ENCODE data around the gene TK2. TPM values are rescaled to one million over a fixed set of nuclear protein-coding genes. Genes with fewer than 3 reads are reported as not detected.

The TK2 gene
- total RNA-seq, 1 donor, result 73.5 TPM

DNA sequence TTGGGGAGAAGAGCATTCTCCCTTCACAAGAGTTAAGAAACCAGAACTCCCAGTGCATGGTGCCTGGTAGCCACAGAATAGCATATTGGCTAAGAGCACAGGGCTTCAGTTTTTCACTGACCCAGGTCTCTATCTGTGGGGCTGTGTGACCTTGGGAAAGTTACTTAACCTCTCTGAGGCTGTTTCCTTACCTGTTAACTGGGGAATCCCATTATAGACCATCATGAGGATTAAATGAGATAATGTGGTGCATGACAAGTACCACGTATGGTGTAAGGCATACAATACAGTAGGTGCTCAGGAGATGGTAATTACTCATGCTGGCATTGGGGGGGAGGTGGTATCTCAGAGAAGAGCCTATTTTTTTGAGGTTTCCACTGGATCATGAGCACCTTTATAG lies 89.2 kb downstream of the TK2 start:
- Histone ChIP-seq H3K4me2 (ENCODE audit: insufficient read depth, low read length) (no peak overlapping the region), H3K4me3 (ENCODE audit: insufficient read depth, low read length) (no peak overlapping the region), H3K27ac (ENCODE audit: low read depth, low read length) (no peak overlapping the region), H3K79me2 (ENCODE audit: insufficient read depth, low read length) (no peaks in the 10 kb centered on the region), H4K20me1 (ENCODE audit: insufficient read depth, low read length) (no peaks in the 10 kb centered on the region), H3K36me3 (ENCODE audit: insufficient read depth, low read length) (no peaks in the 10 kb centered on the region), H3K9me3 (ENCODE audit: low read depth, low read length) (no peaks in the 10 kb centered on the region), H3K4me1 (ENCODE audit: insufficient read depth, low read length) (no peaks in the 10 kb centered on the region), H3K27me3 (ENCODE audit: insufficient read depth, low read length) (peaks cover 36% of the 10 kb centered on the region), H2AFZ (ENCODE audit: low read length) (no peak overlapping the region)
- TF ChIP-seq, protein P1, sequence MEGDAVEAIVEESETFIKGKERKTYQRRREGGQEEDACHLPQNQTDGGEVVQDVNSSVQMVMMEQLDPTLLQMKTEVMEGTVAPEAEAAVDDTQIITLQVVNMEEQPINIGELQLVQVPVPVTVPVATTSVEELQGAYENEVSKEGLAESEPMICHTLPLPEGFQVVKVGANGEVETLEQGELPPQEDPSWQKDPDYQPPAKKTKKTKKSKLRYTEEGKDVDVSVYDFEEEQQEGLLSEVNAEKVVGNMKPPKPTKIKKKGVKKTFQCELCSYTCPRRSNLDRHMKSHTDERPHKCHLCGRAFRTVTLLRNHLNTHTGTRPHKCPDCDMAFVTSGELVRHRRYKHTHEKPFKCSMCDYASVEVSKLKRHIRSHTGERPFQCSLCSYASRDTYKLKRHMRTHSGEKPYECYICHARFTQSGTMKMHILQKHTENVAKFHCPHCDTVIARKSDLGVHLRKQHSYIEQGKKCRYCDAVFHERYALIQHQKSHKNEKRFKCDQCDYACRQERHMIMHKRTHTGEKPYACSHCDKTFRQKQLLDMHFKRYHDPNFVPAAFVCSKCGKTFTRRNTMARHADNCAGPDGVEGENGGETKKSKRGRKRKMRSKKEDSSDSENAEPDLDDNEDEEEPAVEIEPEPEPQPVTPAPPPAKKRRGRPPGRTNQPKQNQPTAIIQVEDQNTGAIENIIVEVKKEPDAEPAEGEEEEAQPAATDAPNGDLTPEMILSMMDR (IDR thresholded peaks at IDR 0.05; ENCODE audit: extremely low read depth, low read depth, low read length), result no peak
- peak; percentile 30 for DNase-seq (ENCODE audit: insufficient read length, low spot score, missing footprints)

DNA sequence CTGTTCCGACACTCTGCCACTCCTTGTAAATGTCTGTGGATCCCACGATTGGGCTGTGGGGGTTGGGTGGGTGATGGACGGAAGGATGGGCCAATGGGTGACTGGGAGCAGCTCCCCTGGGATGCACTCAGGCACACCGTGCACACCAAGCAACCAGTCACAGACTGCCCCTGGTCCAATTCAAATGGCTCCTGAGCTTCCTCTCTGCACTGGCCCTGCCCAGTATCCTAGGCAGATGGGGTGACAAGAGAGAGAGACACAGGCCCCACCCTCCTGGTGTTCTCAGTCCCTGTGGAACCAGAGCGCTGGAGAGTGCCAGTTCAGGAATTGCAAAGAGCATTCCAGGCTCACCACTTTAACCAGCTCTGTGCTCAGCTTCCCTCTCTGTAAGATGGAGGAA lies 90.0 kb downstream of the TK2 start:
- no peak overlapping the region for H3K4me2 ChIP-seq (ENCODE audit: insufficient read depth, low read length)
- peaks cover 34% of the 10 kb centered on the region for H3K27me3 ChIP-seq (ENCODE audit: insufficient read depth, low read length)
- no peaks in the 10 kb centered on the region for H3K79me2 ChIP-seq (ENCODE audit: insufficient read depth, low read length)
- DNase-seq (ENCODE audit: insufficient read length, low spot score, missing footprints), result peak; percentile 69
- TF ChIP-seq, protein P1 (IDR thresholded peaks at IDR 0.05; ENCODE audit: extremely low read depth, low read depth, low read length), result no peak
- H3K36me3 ChIP-seq (ENCODE audit: insufficient read depth, low read length), result no peaks in the 10 kb centered on the region
- H3K4me3 ChIP-seq (ENCODE audit: insufficient read depth, low read length), result no peak overlapping the region
- H2AFZ ChIP-seq (ENCODE audit: low read length), result no peak overlapping the region
- no peak overlapping the region for H3K27ac ChIP-seq (ENCODE audit: low read depth, low read length)
- H3K9me3 ChIP-seq (ENCODE audit: low read depth, low read length), result no peaks in the 10 kb centered on the region
- H4K20me1 ChIP-seq (ENCODE audit: insufficient read depth, low read length), result no peaks in the 10 kb centered on the region
- H3K4me1 ChIP-seq (ENCODE audit: insufficient read depth, low read length), result no peaks in the 10 kb centered on the region

DNA sequence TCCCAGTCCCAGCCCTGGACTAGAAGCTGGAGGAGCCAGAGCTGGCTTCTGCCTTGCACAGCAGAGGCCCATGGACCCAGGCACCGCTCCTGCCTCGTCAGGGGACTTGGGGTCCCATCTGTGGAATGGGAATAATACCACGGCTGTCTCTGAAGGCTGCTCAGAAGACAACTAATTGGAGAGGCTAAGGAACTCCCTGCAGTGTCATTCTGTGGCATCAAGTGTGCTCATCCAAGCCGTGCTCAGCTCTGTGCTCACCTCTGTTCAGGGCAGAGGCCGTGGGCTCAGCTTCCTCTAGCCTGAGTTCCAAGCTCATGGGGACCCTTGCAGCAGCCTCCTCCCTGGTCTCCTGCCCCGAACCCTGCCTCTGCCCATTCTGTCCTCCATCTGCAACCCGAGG lies 91.1 kb downstream of the TK2 start:
- Histone ChIP-seq H3K79me2 (ENCODE audit: insufficient read depth, low read length) (no peaks in the 10 kb centered on the region), H2AFZ (ENCODE audit: low read length) (no peak overlapping the region), H3K4me2 (ENCODE audit: insufficient read depth, low read length) (no peak overlapping the region), H3K36me3 (ENCODE audit: insufficient read depth, low read length) (no peaks in the 10 kb centered on the region), H4K20me1 (ENCODE audit: insufficient read depth, low read length) (no peaks in the 10 kb centered on the region), H3K9me3 (ENCODE audit: low read depth, low read length) (no peaks in the 10 kb centered on the region), H3K27ac (ENCODE audit: low read depth, low read length) (no peak overlapping the region), H3K4me1 (ENCODE audit: insufficient read depth, low read length) (no peaks in the 10 kb centered on the region), H3K27me3 (ENCODE audit: insufficient read depth, low read length) (peaks cover 25% of the 10 kb centered on the region), H3K4me3 (ENCODE audit: insufficient read depth, low read length) (no peak overlapping the region)
- TF ChIP-seq, protein P1 (IDR thresholded peaks at IDR 0.05; ENCODE audit: extremely low read depth, low read depth, low read length), result no peak
- peak; percentile 14 for DNase-seq (ENCODE audit: insufficient read length, low spot score, missing footprints)

DNA sequence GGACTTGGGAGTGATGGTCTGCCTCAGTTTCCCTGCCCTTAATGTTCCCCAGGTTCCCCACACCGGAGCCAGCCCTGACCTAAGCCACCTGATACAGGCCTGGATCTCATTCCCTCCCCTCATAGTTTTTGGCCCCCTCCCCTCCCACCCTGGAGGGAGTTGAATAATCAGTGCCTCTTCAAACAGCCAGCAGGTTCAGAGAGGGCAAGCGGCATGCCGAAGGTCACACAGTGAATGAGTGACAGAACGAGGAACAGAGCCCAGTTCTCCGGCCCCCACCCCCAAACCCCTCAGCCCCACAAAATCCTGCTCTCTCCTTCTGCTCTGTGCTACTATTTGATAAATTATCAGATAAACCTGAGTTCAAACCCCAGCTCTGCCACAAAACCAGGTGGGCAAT lies 91.6 kb downstream of the TK2 start:
- Histone ChIP-seq H2AFZ (ENCODE audit: low read length) (no peak overlapping the region), H3K4me2 (ENCODE audit: insufficient read depth, low read length) (no peak overlapping the region), H3K36me3 (ENCODE audit: insufficient read depth, low read length) (no peaks in the 10 kb centered on the region), H3K27ac (ENCODE audit: low read depth, low read length) (no peak overlapping the region), H3K4me1 (ENCODE audit: insufficient read depth, low read length) (no peaks in the 10 kb centered on the region), H3K4me3 (ENCODE audit: insufficient read depth, low read length) (no peak overlapping the region), H3K79me2 (ENCODE audit: insufficient read depth, low read length) (no peaks in the 10 kb centered on the region), H3K27me3 (ENCODE audit: insufficient read depth, low read length) (peaks cover 19% of the 10 kb centered on the region), H3K9me3 (ENCODE audit: low read depth, low read length) (no peaks in the 10 kb centered on the region), H4K20me1 (ENCODE audit: insufficient read depth, low read length) (no peaks in the 10 kb centered on the region)
- TF ChIP-seq, protein P1 (IDR thresholded peaks at IDR 0.05; ENCODE audit: extremely low read depth, low read depth, low read length), result no peak
- no peak for DNase-seq (ENCODE audit: insufficient read length, low spot score, missing footprints)

Small RNA genes within 50 kb of the gene (small RNA-seq; reads per million reads assigned to genes)
- not detected for gene CKLF-CMTM1

Other genes with a start within 250 kb of the TK2 start
- gene CDH5, start 183.4 kb downstream of the TK2 start, total RNA-seq, result 0.72 and 1.8 TPM in 2 replicates
- 0.29 and 0.36 TPM in 2 replicates for gene BEAN1, start 122.8 kb downstream of the TK2 start, total RNA-seq
- gene CKLF, start 2.5 kb upstream of the TK2 start, total RNA-seq, result 46.0 and 48.9 TPM in 2 replicates
- 4.0 and 4.1 TPM in 2 replicates for gene CMTM1, start 16.3 kb upstream of the TK2 start, total RNA-seq
- not detected in 2 replicates for gene CMTM2, start 29.3 kb upstream of the TK2 start, total RNA-seq
- gene CMTM3, start 54.6 kb upstream of the TK2 start, total RNA-seq, result 24.6 and 29.8 TPM in 2 replicates
- 42.7 and 52.5 TPM in 2 replicates for gene CMTM4, start 146.6 kb upstream of the TK2 start, total RNA-seq
- gene DYNC1LI2, start 201.5 kb upstream of the TK2 start, total RNA-seq, result 157 and 183 TPM in 2 replicates